ENCODE results near the gene KLHL29.

DNA sequence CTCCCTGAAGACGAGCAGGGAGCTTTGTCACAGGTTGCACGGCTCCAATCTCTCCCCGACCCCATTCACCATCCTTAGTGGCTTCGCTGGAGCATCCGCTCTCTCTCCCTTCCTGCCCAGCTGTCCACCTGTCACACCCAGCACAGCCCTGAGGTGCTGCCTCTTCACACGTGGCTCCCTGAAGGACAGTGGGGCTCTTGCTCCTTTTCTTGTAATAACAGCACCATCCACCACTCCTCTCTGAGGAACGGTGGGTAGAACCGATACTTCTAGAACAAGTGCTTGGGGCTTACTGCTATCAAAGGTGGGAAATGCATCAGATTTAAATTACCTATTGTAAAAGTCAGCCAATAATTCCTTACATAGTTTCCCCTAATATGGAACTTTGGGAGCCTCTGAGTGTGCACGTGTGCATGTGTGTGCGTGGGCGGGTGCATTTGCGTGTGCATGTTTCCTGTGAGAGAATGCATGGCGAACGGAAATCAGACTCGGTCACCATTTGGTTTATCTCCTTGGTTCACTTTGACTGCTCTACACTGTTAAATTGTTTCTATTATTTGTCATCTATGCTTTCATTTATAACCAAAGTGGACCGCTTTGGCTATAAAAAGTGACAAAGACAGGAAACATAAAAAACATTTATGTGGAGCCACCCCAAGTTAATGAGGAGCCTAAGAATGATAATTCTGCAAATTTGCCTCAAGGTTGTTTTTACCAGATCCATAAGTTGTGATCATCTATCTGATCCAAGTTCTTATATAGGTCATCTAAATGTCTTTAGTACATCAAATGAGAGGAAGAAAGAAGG, 39.1 kb downstream of the KLHL29 start:
- TF ChIP-seq, protein P1, sequence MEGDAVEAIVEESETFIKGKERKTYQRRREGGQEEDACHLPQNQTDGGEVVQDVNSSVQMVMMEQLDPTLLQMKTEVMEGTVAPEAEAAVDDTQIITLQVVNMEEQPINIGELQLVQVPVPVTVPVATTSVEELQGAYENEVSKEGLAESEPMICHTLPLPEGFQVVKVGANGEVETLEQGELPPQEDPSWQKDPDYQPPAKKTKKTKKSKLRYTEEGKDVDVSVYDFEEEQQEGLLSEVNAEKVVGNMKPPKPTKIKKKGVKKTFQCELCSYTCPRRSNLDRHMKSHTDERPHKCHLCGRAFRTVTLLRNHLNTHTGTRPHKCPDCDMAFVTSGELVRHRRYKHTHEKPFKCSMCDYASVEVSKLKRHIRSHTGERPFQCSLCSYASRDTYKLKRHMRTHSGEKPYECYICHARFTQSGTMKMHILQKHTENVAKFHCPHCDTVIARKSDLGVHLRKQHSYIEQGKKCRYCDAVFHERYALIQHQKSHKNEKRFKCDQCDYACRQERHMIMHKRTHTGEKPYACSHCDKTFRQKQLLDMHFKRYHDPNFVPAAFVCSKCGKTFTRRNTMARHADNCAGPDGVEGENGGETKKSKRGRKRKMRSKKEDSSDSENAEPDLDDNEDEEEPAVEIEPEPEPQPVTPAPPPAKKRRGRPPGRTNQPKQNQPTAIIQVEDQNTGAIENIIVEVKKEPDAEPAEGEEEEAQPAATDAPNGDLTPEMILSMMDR (IDR thresholded peaks at IDR 0.05) = no peak
- no peak for TF ChIP-seq POLR2A (IDR thresholded peaks at IDR 0.05)
